HepG2 (cell line): ENCODE results near the gene LEPROT. TPM values are rescaled to one million over a fixed set of nuclear protein-coding genes. Genes with fewer than 3 reads are reported as not detected.

Source experiments
- ARNT2 ChIP-seq: sonication (generic); formaldehyde crosslinking; IDR thresholded peaks from 2 replicates; pipeline ENCODE4 v1.8.0; 2022; ENCODE audit warnings: mild to moderate bottlenecking, low read depth, missing genetic modification reagents, moderate library complexity
- FOXC1 ChIP-seq: sonication (generic); formaldehyde crosslinking; IDR thresholded peaks from 2 replicates; pipeline ENCODE4 v1.8.0; 2022; ENCODE audit warnings: mild to moderate bottlenecking, missing genetic modification reagents, borderline replicate concordance
- GPBP1L1 ChIP-seq: sonication (generic); formaldehyde crosslinking; IDR thresholded peaks from 2 replicates; pipeline ENCODE4 v1.5.0; 2020; ENCODE audit warnings: mild to moderate bottlenecking, missing genetic modification reagents
- MATR3 ChIP-seq: sonication (generic); formaldehyde crosslinking; IDR thresholded peaks from 2 replicates; pipeline ENCODE4 v1.4.0; 2020; ENCODE audit warnings: missing genetic modification reagents
- MTA1 ChIP-seq: sonication (generic); formaldehyde crosslinking; IDR thresholded peaks from 2 replicates; pipeline ENCODE4 v1.4.0; 2020; ENCODE audit warnings: missing genetic modification reagents, mild to moderate bottlenecking, borderline replicate concordance
- NFIC ChIP-seq: IDR thresholded peaks from 2 replicates; pipeline ENCODE4 v1.6.1; 2012; ENCODE audit warnings: mild to moderate bottlenecking, low read length, inconsistent platforms
- NFYC ChIP-seq: IDR thresholded peaks from 2 replicates; pipeline ENCODE4 v1.6.1; 2016; ENCODE audit warnings: missing genetic modification reagents, missing compliant biosample characterization
- NR2F2 ChIP-seq: IDR thresholded peaks from 2 replicates; pipeline ENCODE4 v1.6.1; 2012; ENCODE audit warnings: low read depth, inconsistent platforms, borderline replicate concordance
- PRDM4 ChIP-seq: sonication (generic); formaldehyde crosslinking; IDR thresholded peaks from 2 replicates; pipeline ENCODE4 v1.9.0; 2021; ENCODE audit warnings: missing genetic modification reagents, borderline replicate concordance
- REPIN1 ChIP-seq: sonication (generic); formaldehyde crosslinking; IDR thresholded peaks from 2 replicates; pipeline ENCODE4 v1.8.0; 2022; ENCODE audit warnings: missing genetic modification reagents, low read depth, mild to moderate bottlenecking, borderline replicate concordance
- SIX1 ChIP-seq: sonication (generic); formaldehyde crosslinking; IDR thresholded peaks from 2 replicates; pipeline ENCODE4 v1.4.0; 2020; ENCODE audit warnings: missing genetic modification reagents, borderline replicate concordance
- TRAFD1 ChIP-seq: sonication (generic); formaldehyde crosslinking; IDR thresholded peaks from 2 replicates; pipeline ENCODE4 v1.5.1; 2020; ENCODE audit warnings: missing genetic modification reagents, mild to moderate bottlenecking, borderline replicate concordance
- ZBTB25 ChIP-seq: IDR thresholded peaks from 2 replicates; pipeline ENCODE4 v1.6.1; 2018; ENCODE audit warnings: missing genetic modification reagents
- ZFP82 ChIP-seq: sonication (generic); formaldehyde crosslinking; IDR thresholded peaks from 2 replicates; pipeline ENCODE4 v1.5.1; 2020; ENCODE audit warnings: mild to moderate bottlenecking, missing genetic modification reagents, borderline replicate concordance
- ZFP91 ChIP-seq: sonication (generic); formaldehyde crosslinking; IDR thresholded peaks from 2 replicates; pipeline ENCODE4 v1.9.0; 2022; ENCODE audit warnings: missing genetic modification reagents, mild to moderate bottlenecking, borderline replicate concordance
- ZNF12 ChIP-seq: sonication (generic); formaldehyde crosslinking; IDR thresholded peaks from 2 replicates; pipeline ENCODE4 v1.5.0; 2020; ENCODE audit warnings: missing genetic modification reagents
- ZNF17 ChIP-seq: sonication (generic); formaldehyde crosslinking; IDR thresholded peaks from 2 replicates; pipeline ENCODE4 v1.5.0; 2020; ENCODE audit warnings: mild to moderate bottlenecking, missing genetic modification reagents
- ZNF20 ChIP-seq: sonication (generic); formaldehyde crosslinking; IDR thresholded peaks from 2 replicates; pipeline ENCODE4 v1.4.0; 2020; ENCODE audit warnings: mild to moderate bottlenecking, moderate library complexity, missing genetic modification reagents
- ZNF333 ChIP-seq: sonication (generic); formaldehyde crosslinking; IDR thresholded peaks from 2 replicates; pipeline ENCODE4 v1.4.0; 2020; ENCODE audit warnings: mild to moderate bottlenecking, missing genetic modification reagents, borderline replicate concordance
- ZNF367 ChIP-seq: sonication (generic); formaldehyde crosslinking; IDR thresholded peaks from 2 replicates; pipeline ENCODE4 v1.4.0; 2020; ENCODE audit warnings: missing genetic modification reagents, borderline replicate concordance
- ZNF44 ChIP-seq: sonication (generic); formaldehyde crosslinking; IDR thresholded peaks from 2 replicates; pipeline ENCODE4 v1.5.1; 2020; ENCODE audit warnings: mild to moderate bottlenecking, missing genetic modification reagents
- ZNF549 ChIP-seq: sonication (generic); formaldehyde crosslinking; IDR thresholded peaks from 2 replicates; pipeline ENCODE4 v1.5.0; 2020; ENCODE audit warnings: missing genetic modification reagents
- ZNF788 ChIP-seq: sonication (generic); formaldehyde crosslinking; IDR thresholded peaks from 2 replicates; pipeline ENCODE4 v1.5.0; 2020; ENCODE audit warnings: mild to moderate bottlenecking, missing genetic modification reagents, borderline replicate concordance
- polyA plus RNA-seq, 8 experiments: library from polyadenylated mRNA; depleted of rRNA in 3 of 8; stranded (reverse) in 7 of 8; unstranded in 1 of 8; fragments of >200 nt; fragmentation: Illumina TruSeq in 4 of 8; extraction: Trizol in 4 of 8; gene quantifications; 2 replicates each; pipeline versions ENCODE4 v1.2.1 to v1.2.3, GENCODE V29; 2011 to 2016; ENCODE audit warnings: low read depth in 4 of 8, missing spikeins in 1 of 8, mixed read lengths in 1 of 8; ENCODE audit not compliant: insufficient read depth in 1 of 8
- total RNA-seq, 5 experiments: library from RNA; depleted of rRNA; stranded (reverse); fragments of >200 nt; fragmentation: Illumina TruSeq; extraction: Trizol; gene quantifications; 2 replicates each; pipeline ENCODE4 v1.2.3, GENCODE V29; 2016; ENCODE audit warnings: low read depth in 1 of 5

The LEPROT gene
- total and polyA plus RNA-seq, 2 of the 13 experiments (the other 11 are each of a cell fraction or from before 2014, with no cell fraction given), result 36.8 to 51.4 TPM

GRCh38 chr1:65467536-65467935, 47.1 kb downstream of the LEPROT start (continued):
- TF ChIP-seq ZNF17 (CRISPR knock-in tag), result no peak
- peak; percentile 69; the same call in 1 of the 2 replicates for TF ChIP-seq ZFP91 (CRISPR knock-in tag)
- TF ChIP-seq ARNT2, result peak; percentile 57; the same call in 1 of the 2 replicates
- TF ChIP-seq MATR3, result no peak
- peak; percentile 53; the same call in 1 of the 2 replicates for TF ChIP-seq MTA1 (CRISPR knock-in tag)
- no peak for TF ChIP-seq ZNF44 (CRISPR knock-in tag)
- TF ChIP-seq ZNF367 (CRISPR knock-in tag), result no peak
- TF ChIP-seq PRDM4, result no peak
- no peak for TF ChIP-seq TRAFD1
- TF ChIP-seq REPIN1 (CRISPR knock-in tag), result peak; percentile 57; the same call in 1 of the 2 replicates
- TF ChIP-seq ZNF20 (CRISPR knock-in tag), result no peak
- TF ChIP-seq ZNF333 (CRISPR knock-in tag), result no peak
- TF ChIP-seq GPBP1L1 (CRISPR knock-in tag), result no peak
- TF ChIP-seq SIX1, result 0 out of 2 replicates have a peak, but pooled peaks have one; percentile 15
- TF ChIP-seq NFIC, result no peak
- TF ChIP-seq ZNF12 (CRISPR knock-in tag), result no peak
- no peak for TF ChIP-seq ZNF549
- peak; percentile 98 for TF ChIP-seq NR2F2
- no peak for TF ChIP-seq ZFP82
- 0 out of 2 replicates have a peak, but pooled peaks have one; percentile 42 for TF ChIP-seq ZBTB25 (CRISPR knock-in tag)
- TF ChIP-seq FOXC1, result no peak
- TF ChIP-seq NFYC (CRISPR knock-in tag), result no peak
- peak; percentile 43; the same call in 1 of the 2 replicates for TF ChIP-seq ZNF788 (CRISPR knock-in tag)
